MCF 10A (cell line): Measurements from ENCODE around the gene DMRTB1. TPM values are rescaled to one million over a fixed set of nuclear protein-coding genes. Genes with fewer than 3 reads are reported as not detected.

ENCODE experiments used
- BruUV-seq: library from RNA; stranded (reverse); fragments of 400-500 nt; replicated peaks from 2 replicates; lab custom pipeline; 2021; lab: Mats Ljungman, UMichigan
- CTCF ChIA-PET: fragments of 300-600 bp; sonication (Branson Sonifier 250); formaldehyde crosslinking; extraction: SDS; loops from one replicate; lab custom pipeline; 2021; ENCODE audit warnings: antibody characterized with exemption, inconsistent platforms; lab: Yijun Ruan, JAX
- POLR2A ChIA-PET: fragments of 300-600, 350-650 bp; sonication (Branson Sonifier 250); formaldehyde crosslinking; extraction: SDS; loops from one replicate; lab custom pipeline; 2020; ENCODE audit warnings: antibody characterized with exemption, inconsistent platforms; lab: Yijun Ruan, JAX
- DNase-seq: peaks from one replicate; pipeline ENCODE4 v3.0.0-alpha.2; 2018; ENCODE audit not compliant: unreplicated experiment
- H3K27ac Mint-ChIP-seq: one replicate; pipeline ENCODE4 v1.8.0; 2022; ENCODE audit warnings: mild to moderate bottlenecking, low read depth, mixed read lengths; ENCODE audit not compliant: unreplicated experiment
- H3K27me3 Mint-ChIP-seq: one replicate; pipeline ENCODE4 v1.8.0; 2022; ENCODE audit warnings: mixed read lengths; ENCODE audit not compliant: insufficient read depth, unreplicated experiment
- H3K36me3 Mint-ChIP-seq: one replicate; pipeline ENCODE4 v1.8.0; 2022; ENCODE audit warnings: mild to moderate bottlenecking, moderate library complexity, mixed read lengths; ENCODE audit not compliant: insufficient read depth, unreplicated experiment
- H3K4me1 Mint-ChIP-seq: one replicate; pipeline ENCODE4 v1.8.0; 2022; ENCODE audit warnings: mixed read lengths; ENCODE audit not compliant: insufficient read depth, unreplicated experiment
- H3K4me3 Mint-ChIP-seq: one replicate; pipeline ENCODE4 v1.8.0; 2022; ENCODE audit warnings: mild to moderate bottlenecking, moderate library complexity, mixed read lengths; ENCODE audit not compliant: unreplicated experiment
- H3K9me3 Mint-ChIP-seq: one replicate; pipeline ENCODE4 v1.8.0; 2022; ENCODE audit warnings: mixed read lengths; ENCODE audit not compliant: unreplicated experiment
- CTCF ChIP-seq: fragments of 200-600 bp; IDR thresholded peaks from one replicate; pipeline ENCODE4 v1.8.0; 2022; ENCODE audit warnings: antibody characterized with exemption, mild to moderate bottlenecking; ENCODE audit not compliant: unreplicated experiment
- intact Hi-C: fragments of 100-400 bp; cut with micrococcal nuclease; formaldehyde crosslinking; loops from 2 replicates; pipeline ENCODE4 v1.14.1; 2022
- total RNA-seq: library from RNA; stranded (reverse); gene quantifications from 2 replicates; pipeline ENCODE4 v1.2.3, GENCODE V29; 2022

DMRTB1 gene
- total RNA-seq, 1 experiment from 2014 or later = not detected

GRCh38 chr1:53514436-53514835 is 55.2 kb downstream of the DMRTB1 start:
- DNase-seq = no peak
- ChIA-PET POLR2A (no interaction called here), CTCF (interaction anchor here (0.7 kb wide), 1 partner anchor 942 kb away, joined by 3 read pairs; no protein-coding TSS in a partner anchor)
- Mint-ChIP-seq H3K4me1 (peaks cover 9% of the 10 kb centered on the region), H3K36me3 (no peaks in the 10 kb centered on the region), H3K4me3 (no peak overlapping the region), H3K27ac (no peak overlapping the region), H3K27me3 (no peaks in the 10 kb centered on the region), H3K9me3 (no peaks in the 10 kb centered on the region)
- intact Hi-C loops = no loop called here
- TF ChIP-seq CTCF = no peak
- BruUV-seq = no TSS peak

- CTCF ChIA-PET = interaction anchor here (1.3 kb wide), 1 partner anchor 32 kb away, joined by 5 read pairs; no protein-coding TSS in a partner anchor
- POLR2A ChIA-PET = no interaction called here
- BruUV-seq = no TSS peak
Measured at GRCh38 chr1:53516181-53516580, 57.0 kb downstream of the DMRTB1 start.

More at GRCh38 chr1:53516181-53516580, 57.0 kb downstream of the DMRTB1 start:
- no peaks in the 10 kb centered on the region for H3K27me3 Mint-ChIP-seq
- intact Hi-C loops = no loop called here
- H3K36me3 Mint-ChIP-seq = no peaks in the 10 kb centered on the region
- no peak for TF ChIP-seq CTCF
- DNase-seq = no peak
- H3K9me3 Mint-ChIP-seq = no peaks in the 10 kb centered on the region
- no peak overlapping the region for H3K27ac Mint-ChIP-seq
- H3K4me1 Mint-ChIP-seq = peaks cover 6% of the 10 kb centered on the region
- H3K4me3 Mint-ChIP-seq = no peak overlapping the region

Other genes starting within 250 kb of the DMRTB1 start
- gene CZIB, start 238.8 kb upstream of the DMRTB1 start, total RNA-seq = 37.2 and 45.0 TPM in 2 replicates
- gene MAGOH, start 220.9 kb upstream of the DMRTB1 start, total RNA-seq = 68.2 and 70.3 TPM in 2 replicates
- gene LRP8, start 131.3 kb upstream of the DMRTB1 start, total RNA-seq = 21.5 and 21.8 TPM in 2 replicates